Coronary artery (tissue), 2 donors: ENCODE measurements around the gene S100B.
A peak's percentile ranks its signal among the peaks of the same experiment; 100 is the strongest.

Experiments
- DNase-seq: peaks from one replicate; pipeline ENCODE4 v3.0.0-alpha.2; 2017; ENCODE audit warnings: low spot score
- H3K27ac ChIP-seq, 2 donors: fragments of 200-600 bp; sonication (generic); one replicate each; pipeline ENCODE4 v1.5.1; 2016 to 2019
- H3K4me3 ChIP-seq: fragments of 200-600 bp; sonication (generic); 2 replicates; pipeline ENCODE4 v1.5.1; 2016; ENCODE audit warnings: mild to moderate bottlenecking, moderate library complexity
- CTCF ChIP-seq: fragments of 200-600 bp; sonication (generic); IDR thresholded peaks from one replicate; pipeline ENCODE4 v1.5.1; 2019; ENCODE audit warnings: antibody characterized with exemption

S100B gene

GRCh38 chr21:46645840-46646239, 41.0 kb upstream of the S100B start:
- TF ChIP-seq CTCF = no peak
- Histone ChIP-seq H3K4me3 (no peak overlapping the region), H3K27ac (no peak overlapping the region)
- DNase-seq = no peak

- no peak overlapping the region for H3K27ac ChIP-seq
- no peak for DNase-seq
- no peak overlapping the region for H3K4me3 ChIP-seq
- TF ChIP-seq CTCF = no peak
Observed at GRCh38 chr21:46643379-46644177, 38.7 kb upstream of the S100B start.

GRCh38 chr21:46641656-46642055, 36.8 kb upstream of the S100B start:
- DNase-seq = no peak
- Histone ChIP-seq H3K4me3 (no peak overlapping the region), H3K27ac (no peak overlapping the region)
- TF ChIP-seq CTCF = no peak

GRCh38 chr21:46639489-46640386, 34.9 kb upstream of the S100B start:
- Histone ChIP-seq H3K27ac (no peak overlapping the region), H3K4me3 (no peak overlapping the region)
- no peak for DNase-seq
- no peak for TF ChIP-seq CTCF

- TF ChIP-seq CTCF = no peak
- Histone ChIP-seq H3K4me3 (peak overlapping the region; percentile 51), H3K27ac (peak overlapping the region in 1 of 2 donors; percentile 5)
- no peak for DNase-seq
Observed at GRCh38 chr21:46637952-46638746, 33.3 kb upstream of the S100B start.

GRCh38 chr21:46636550-46637285, 31.8 kb upstream of the S100B start:
- no peak for DNase-seq
- Histone ChIP-seq H3K27ac (no peak overlapping the region), H3K4me3 (peak overlapping the region; percentile 83)
- no peak for TF ChIP-seq CTCF
